OCI-LY7 (cell line): Measurements from ENCODE around the gene NPM3. TPM values are rescaled to one million over a fixed set of nuclear protein-coding genes. Genes with fewer than 3 reads are reported as not detected.

ENCODE experiments used
- BruUV-seq: library from RNA; stranded (reverse); fragments of 400-500 nt; replicated peaks from 2 replicates; lab custom pipeline; 2021; lab: Mats Ljungman, UMichigan
- CTCF ChIA-PET: fragments of 300-600 bp; sonication (Branson Sonifier 250); formaldehyde crosslinking; loops from one replicate; lab custom pipeline; 2022; ENCODE audit warnings: antibody characterized with exemption; ENCODE audit not compliant: unreplicated experiment; lab: Charles Lee
- POLR2A ChIA-PET: fragments of 300-600 bp; sonication (Branson Sonifier 250); formaldehyde crosslinking; loops from one replicate; lab custom pipeline; 2022; ENCODE audit warnings: antibody characterized with exemption; lab: Charles Lee
- DNase-seq: peaks from one replicate; pipeline ENCODE4 v3.0.0-alpha.2; 2015; ENCODE audit warnings: low spot score
- H2AFZ ChIP-seq: fragments of 200-600 bp; sonication (generic), shearing (Covaris generic); 2 replicates; pipeline ENCODE4 v1.6.1; 2014; ENCODE audit warnings: mild to moderate bottlenecking, antibody characterized with exemption, low read length, moderate library complexity
- H3K27ac ChIP-seq: fragments of 200-600 bp; sonication (generic); 2 replicates; pipeline ENCODE4 v1.5.1; 2014; ENCODE audit warnings: mixed run types, low read depth, mild to moderate bottlenecking, moderate library complexity, low read length, inconsistent platforms; ENCODE audit not compliant: poor library complexity, severe bottlenecking
- H3K36me3 ChIP-seq: fragments of 200-600 bp; sonication (generic); 2 replicates; pipeline ENCODE4 v1.6.1; 2014; ENCODE audit warnings: mild to moderate bottlenecking, antibody characterized with exemption, low read length, moderate library complexity, mixed read lengths; ENCODE audit not compliant: insufficient read depth
- H3K4me1 ChIP-seq: fragments of 200-600 bp; sonication (generic); 2 replicates; pipeline ENCODE4 v1.5.1; 2014; ENCODE audit warnings: mild to moderate bottlenecking, low read length; ENCODE audit not compliant: insufficient read depth, poor library complexity, severe bottlenecking
- H3K4me2 ChIP-seq: fragments of 200-600 bp; sonication (generic); 2 replicates; pipeline ENCODE4 v1.6.1; 2014; ENCODE audit warnings: mild to moderate bottlenecking, low read length
- H3K4me3 ChIP-seq: fragments of 200-600 bp; sonication (generic); 2 replicates; pipeline ENCODE4 v1.5.1; 2014; ENCODE audit warnings: mild to moderate bottlenecking, low read depth, low read length; ENCODE audit not compliant: poor library complexity, severe bottlenecking
- H3K79me2 ChIP-seq: fragments of 200-600 bp; sonication (generic); 2 replicates; pipeline ENCODE4 v1.6.1; 2016; ENCODE audit warnings: low read depth, mild to moderate bottlenecking, low read length, moderate library complexity, mixed read lengths; ENCODE audit not compliant: insufficient read depth
- H3K9me2 ChIP-seq: fragments of 200-600 bp; sonication (generic); 2 replicates; pipeline ENCODE4 v1.6.1; 2016; ENCODE audit warnings: mild to moderate bottlenecking, low read length, mixed read lengths; ENCODE audit not compliant: insufficient read depth
- H3K9me3 ChIP-seq: fragments of 200-600 bp; sonication (generic); 2 replicates; pipeline ENCODE4 v1.6.1; 2014; ENCODE audit warnings: mild to moderate bottlenecking, mixed run types, low read length, mixed read lengths
- H4K20me1 ChIP-seq: fragments of 200-600 bp; sonication (generic); 2 replicates; pipeline ENCODE4 v1.6.1; 2014; ENCODE audit warnings: mild to moderate bottlenecking, antibody characterized with exemption, low read length, moderate library complexity, mixed read lengths; ENCODE audit not compliant: insufficient read depth
- CTCF ChIP-seq: fragments of 200-600 bp; sonication (generic); conservative IDR thresholded peaks from 2 replicates; pipeline ENCODE4 v1.5.1; 2014; ENCODE audit warnings: mild to moderate bottlenecking, antibody characterized with exemption, low read length, moderate library complexity, mixed read lengths
- EZH2phosphoT487 ChIP-seq: fragments of 200-600 bp; sonication (generic); IDR thresholded peaks from 2 replicates; pipeline ENCODE4 v1.6.1; 2018; ENCODE audit warnings: low read depth, borderline replicate concordance, mild to moderate bottlenecking, mixed run types, antibody characterized with exemption, low read length, moderate library complexity, mixed read lengths
- intact Hi-C: fragments of 100-400 bp; cut with micrococcal nuclease; formaldehyde crosslinking; loops from one replicate; pipeline ENCODE4 v1.10.0; 2022; ENCODE audit not compliant: unreplicated experiment
- total RNA-seq, 2 experiments: library from RNA; depleted of rRNA in 1 of 2; stranded (reverse); fragments of >200 nt in 1 of 2; shearing (Covaris generic) in 1 of 2; gene quantifications; 2 replicates each; pipeline ENCODE4 v1.2.3, GENCODE V29; 2014 to 2022

NPM3 gene
- total RNA-seq, 2 experiments from 2014 or later = 111 to 115 TPM

DNA sequence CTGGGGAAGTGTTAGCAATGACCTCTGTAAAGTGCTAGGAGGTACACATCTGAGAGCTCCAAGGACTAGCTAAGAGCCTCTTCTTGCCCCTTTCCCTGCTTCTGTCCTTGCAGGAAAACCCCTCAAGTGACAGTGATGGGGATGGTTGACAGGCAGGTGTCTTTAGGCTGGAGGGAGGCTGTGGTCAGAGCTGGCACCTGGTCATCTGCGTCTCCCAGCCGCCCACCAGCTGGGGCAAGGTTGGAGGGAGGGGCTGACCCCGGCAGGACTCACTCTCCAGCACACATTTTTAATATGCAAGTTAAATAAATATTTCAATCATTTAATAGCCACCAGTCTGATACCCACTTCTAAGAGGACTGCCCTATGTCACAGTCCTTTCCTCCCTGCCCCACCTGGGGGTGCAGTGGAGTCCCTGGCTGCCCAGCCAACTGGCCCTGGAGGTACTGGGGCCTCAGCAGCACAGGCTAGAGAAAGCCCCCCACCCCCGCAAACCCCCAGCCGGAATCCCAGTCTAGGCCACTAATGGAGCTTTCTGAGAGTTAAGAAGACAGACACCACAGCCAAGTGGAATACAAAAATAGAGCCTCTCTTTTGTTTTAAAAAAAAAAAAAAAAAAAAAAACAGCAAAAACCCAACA is 13.6 kb downstream of the NPM3 start:
- TF ChIP-seq EZH2phosphoT487 (no peak), CTCF (no peak)
- Histone ChIP-seq H3K4me2 (no peak overlapping the region), H4K20me1 (no peaks in the 10 kb centered on the region), H3K79me2 (no peaks in the 10 kb centered on the region), H3K36me3 (no peaks in the 10 kb centered on the region), H3K27ac (no peak overlapping the region), H3K9me3 (no peaks in the 10 kb centered on the region), H3K4me1 (no peaks in the 10 kb centered on the region), H2AFZ (no peak overlapping the region), H3K4me3 (no peak overlapping the region), H3K9me2 (no peaks in the 10 kb centered on the region)
- intact Hi-C loops = no loop called here
- BruUV-seq = no TSS peak
- DNase-seq = no peak
- POLR2A ChIA-PET = interaction anchor here (0.6 kb wide), 1 partner anchor 26 kb away, joined by 8 read pairs; no protein-coding TSS in a partner anchor
- CTCF ChIA-PET = interaction anchor here (0.6 to 1.1 kb wide), 2 partner anchors 12 to 164 kb away, joined by 3 to 4 read pairs; no protein-coding TSS in a partner anchor

- intact Hi-C loops = no loop called here
Measured at GRCh38 chr10:101768791-101769170, 14.5 kb downstream of the NPM3 start.

More at GRCh38 chr10:101768791-101769170, 14.5 kb downstream of the NPM3 start:
- Histone ChIP-seq H3K27ac (no peak overlapping the region), H4K20me1 (no peaks in the 10 kb centered on the region), H3K4me1 (no peaks in the 10 kb centered on the region), H3K79me2 (no peaks in the 10 kb centered on the region), H3K9me3 (no peaks in the 10 kb centered on the region), H2AFZ (no peak overlapping the region), H3K4me2 (no peak overlapping the region), H3K9me2 (no peaks in the 10 kb centered on the region), H3K4me3 (no peak overlapping the region), H3K36me3 (no peaks in the 10 kb centered on the region)
- BruUV-seq = no TSS peak
- no peak for TF ChIP-seq CTCF
- TF ChIP-seq EZH2phosphoT487 = no peak
- DNase-seq = no peak
- ChIA-PET POLR2A (interaction anchor here (0.6 kb wide), 1 partner anchor 51 kb away, joined by 7 read pairs; no protein-coding TSS in a partner anchor), CTCF (interaction anchor here (1.1 to 1.7 kb wide), 2 partner anchors 13 to 166 kb away, joined by 3 to 7 read pairs; no protein-coding TSS in a partner anchor)
